Activated CD8-positive, alpha-beta memory T cell treated with anti-CD3 and anti-CD28 coated beads for 36 hours (primary cell): ENCODE measurements around the gene KIF21A. TPM values are rescaled to one million over a fixed set of nuclear protein-coding genes. Genes with fewer than 3 reads are reported as not detected.
"Not testable (repeated sequence)": the region's sequence is repeated elsewhere in the genome, so short reads cannot be mapped to it uniquely, and the experiment has no call there.

ENCODE experiments used
- CTCF ChIA-PET: fragments of 350-600 bp; sonication (Branson Sonifier 250); formaldehyde crosslinking; loops from one replicate; lab custom pipeline; 2021; ENCODE audit warnings: antibody characterized with exemption; lab: Charles Lee
- POLR2A ChIA-PET: fragments of 350-600 bp; sonication (Branson Sonifier 250); formaldehyde crosslinking; loops from one replicate; lab custom pipeline; 2021; ENCODE audit warnings: antibody characterized with exemption; lab: Charles Lee
- total RNA-seq, 2 experiments: library from RNA; stranded (reverse); gene quantifications; one replicate each; pipeline ENCODE4 v1.2.3, GENCODE V29; 2021

The KIF21A gene, protein sequence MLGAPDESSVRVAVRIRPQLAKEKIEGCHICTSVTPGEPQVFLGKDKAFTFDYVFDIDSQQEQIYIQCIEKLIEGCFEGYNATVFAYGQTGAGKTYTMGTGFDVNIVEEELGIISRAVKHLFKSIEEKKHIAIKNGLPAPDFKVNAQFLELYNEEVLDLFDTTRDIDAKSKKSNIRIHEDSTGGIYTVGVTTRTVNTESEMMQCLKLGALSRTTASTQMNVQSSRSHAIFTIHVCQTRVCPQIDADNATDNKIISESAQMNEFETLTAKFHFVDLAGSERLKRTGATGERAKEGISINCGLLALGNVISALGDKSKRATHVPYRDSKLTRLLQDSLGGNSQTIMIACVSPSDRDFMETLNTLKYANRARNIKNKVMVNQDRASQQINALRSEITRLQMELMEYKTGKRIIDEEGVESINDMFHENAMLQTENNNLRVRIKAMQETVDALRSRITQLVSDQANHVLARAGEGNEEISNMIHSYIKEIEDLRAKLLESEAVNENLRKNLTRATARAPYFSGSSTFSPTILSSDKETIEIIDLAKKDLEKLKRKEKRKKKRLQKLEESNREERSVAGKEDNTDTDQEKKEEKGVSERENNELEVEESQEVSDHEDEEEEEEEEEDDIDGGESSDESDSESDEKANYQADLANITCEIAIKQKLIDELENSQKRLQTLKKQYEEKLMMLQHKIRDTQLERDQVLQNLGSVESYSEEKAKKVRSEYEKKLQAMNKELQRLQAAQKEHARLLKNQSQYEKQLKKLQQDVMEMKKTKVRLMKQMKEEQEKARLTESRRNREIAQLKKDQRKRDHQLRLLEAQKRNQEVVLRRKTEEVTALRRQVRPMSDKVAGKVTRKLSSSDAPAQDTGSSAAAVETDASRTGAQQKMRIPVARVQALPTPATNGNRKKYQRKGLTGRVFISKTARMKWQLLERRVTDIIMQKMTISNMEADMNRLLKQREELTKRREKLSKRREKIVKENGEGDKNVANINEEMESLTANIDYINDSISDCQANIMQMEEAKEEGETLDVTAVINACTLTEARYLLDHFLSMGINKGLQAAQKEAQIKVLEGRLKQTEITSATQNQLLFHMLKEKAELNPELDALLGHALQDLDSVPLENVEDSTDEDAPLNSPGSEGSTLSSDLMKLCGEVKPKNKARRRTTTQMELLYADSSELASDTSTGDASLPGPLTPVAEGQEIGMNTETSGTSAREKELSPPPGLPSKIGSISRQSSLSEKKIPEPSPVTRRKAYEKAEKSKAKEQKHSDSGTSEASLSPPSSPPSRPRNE (N-terminal part only)
- 10 to 100 TPM; 43.2 to 48.9 TPM for total RNA-seq

DNA sequence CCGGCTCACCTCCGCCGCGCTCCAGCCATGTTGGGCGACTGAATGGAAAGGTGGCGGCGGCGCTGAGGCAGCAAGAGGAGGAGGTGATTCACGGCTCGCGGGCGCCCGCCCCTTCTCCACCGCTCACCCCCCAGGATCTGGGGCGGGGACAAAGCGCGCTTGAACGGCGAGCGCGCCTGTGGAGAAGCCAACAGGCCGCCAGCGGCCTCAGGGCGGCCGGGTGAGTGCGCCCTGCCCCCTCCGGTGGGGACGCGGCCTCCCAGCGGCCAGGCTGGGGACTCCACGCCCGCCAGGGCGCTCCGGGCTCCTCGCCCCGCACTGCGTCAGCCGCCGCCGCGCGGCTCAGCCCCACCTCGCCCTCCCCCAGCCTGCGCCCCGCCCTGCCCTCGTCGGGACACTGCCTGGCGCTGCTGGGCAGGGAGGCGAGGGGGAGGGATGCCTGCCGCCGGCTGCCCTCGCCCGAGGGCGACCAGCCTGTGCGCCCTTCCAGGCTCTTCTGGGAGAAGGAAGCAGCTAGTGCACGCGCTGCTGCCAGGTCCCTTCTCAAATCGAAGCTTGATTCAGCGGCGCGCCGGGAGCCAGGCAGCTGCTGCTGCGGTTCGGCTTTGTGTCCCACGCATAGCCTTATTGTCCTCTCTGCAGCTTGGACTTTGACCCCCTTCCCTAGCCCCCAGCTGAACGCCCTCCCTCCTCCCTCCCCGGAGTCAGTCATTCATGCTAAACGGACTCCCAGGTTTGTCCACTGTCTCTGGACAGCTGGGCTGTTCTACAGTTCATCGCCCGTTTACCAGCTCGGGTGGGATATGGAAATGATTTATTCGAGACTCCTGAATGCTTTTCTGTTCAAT, at the start of gene KIF21A:
TSS of gene KIF21A (minus strand) at position 40 of the 848 bp plus-strand sequence. CDS start 150 bp downstream, outside the sequence.
- POLR2A ChIA-PET: interaction anchor here (1.0 to 1.4 kb wide), 5 partner anchors 23 to 176 kb away, joined by 3 to 6 read pairs (median 3); partner anchors contain the start of gene ABCD2

DNA sequence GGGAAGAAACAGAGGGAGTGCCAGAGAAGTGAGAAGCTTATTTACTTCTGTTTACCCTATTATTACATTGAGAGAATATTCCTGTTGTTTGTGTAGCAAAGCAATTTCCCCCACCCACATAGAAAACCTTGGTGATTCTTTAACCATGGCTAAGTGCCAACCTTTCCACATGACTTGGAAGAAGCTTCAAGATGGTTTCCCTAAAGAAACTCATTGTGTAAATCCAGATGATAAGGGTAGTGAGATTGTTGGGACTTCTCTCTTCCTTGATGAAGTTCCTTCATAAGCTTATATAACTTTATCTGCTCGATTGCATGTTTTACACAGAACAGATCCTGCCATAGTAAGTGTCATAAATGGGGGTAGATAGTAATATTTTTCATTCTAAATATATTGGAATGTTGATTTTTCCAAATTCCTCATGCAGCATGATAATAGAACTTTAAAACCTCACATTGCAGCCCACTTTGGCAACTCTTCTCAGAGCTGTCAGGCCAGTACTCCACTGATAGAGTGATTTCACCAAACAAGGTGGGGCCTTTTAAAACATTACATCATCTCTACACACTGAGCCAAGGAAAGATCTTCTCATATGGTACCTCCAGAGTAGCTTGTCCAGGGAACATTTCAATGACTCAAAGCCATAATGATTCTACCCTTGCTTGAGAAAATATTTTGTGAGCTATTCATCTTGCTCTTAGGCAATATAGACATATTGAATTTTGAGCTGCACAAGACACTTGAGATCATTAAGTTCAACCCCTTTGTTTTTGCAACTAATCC, 47.8 kb upstream of the KIF21A start:
- POLR2A ChIA-PET: no interaction called here
- CTCF ChIA-PET: no interaction called here

More for the DNA sequence above, at the start of gene KIF21A:
- CTCF ChIA-PET: interaction anchor here (0.7 to 2.2 kb wide), 4 partner anchors 37 to 173 kb away, joined by 3 to 4 read pairs (median 4); no protein-coding TSS in a partner anchor

DNA sequence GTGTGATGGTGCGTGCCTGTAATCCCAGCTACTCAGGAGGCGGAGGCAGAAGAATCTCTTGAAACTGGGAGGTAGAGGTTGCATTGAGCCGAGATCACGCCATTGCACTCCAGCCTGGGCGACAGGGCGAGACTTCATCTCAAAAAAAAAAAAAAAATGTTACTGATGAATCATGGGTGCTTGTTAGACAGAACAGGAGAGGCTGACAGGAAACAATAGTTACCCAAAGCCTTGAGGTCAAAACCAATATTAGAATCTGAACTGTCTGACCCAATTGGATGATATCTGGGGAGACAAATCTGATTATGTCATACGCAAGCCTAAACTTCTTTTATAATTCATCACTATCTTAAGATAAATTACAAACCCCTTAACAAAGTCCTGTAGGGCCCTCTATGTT, 40.7 kb upstream of the KIF21A start:
- CTCF ChIA-PET: no interaction called here

DNA sequence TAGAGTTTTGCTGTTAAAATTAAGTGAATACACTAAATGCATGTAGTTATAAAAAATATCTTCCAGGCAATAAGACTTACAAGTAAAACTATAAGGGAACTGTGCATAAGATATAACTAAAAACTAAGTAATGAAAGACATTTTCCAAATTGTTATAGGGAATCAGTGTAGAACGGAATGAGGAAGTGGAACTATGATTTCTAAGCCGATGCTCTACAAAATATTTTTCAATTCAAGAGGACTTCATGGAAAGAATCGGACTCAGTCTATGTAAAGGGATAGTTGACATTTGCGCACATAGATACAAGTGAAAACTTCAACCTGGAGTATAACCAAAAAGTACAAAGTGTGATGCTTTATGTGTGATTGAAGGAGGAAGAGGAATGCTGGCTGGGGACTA, 40.1 kb upstream of the KIF21A start:
- ChIA-PET CTCF (no interaction called here), POLR2A (no interaction called here)

More for the DNA sequence above, 40.7 kb upstream of the KIF21A start:
- POLR2A ChIA-PET: no interaction called here

DNA sequence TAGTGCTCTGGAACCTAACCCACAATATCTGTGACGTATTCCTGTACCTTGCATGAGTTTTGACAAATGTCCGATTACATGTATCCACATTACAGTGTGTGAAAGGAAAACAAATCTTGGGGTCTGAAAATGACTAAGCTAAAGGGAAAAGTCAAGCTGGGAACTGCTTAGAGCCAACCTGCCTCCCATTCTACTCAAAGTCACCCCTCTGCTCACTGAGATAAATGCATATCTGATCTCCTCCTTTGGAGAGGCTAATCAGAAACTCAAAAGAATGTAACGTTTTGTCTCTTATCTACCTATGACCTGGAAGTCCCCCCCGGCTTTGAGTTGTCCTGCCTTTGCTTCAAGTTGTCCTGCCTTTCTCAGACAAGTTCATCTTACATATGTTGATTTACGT, 34.0 kb upstream of the KIF21A start:
- ChIA-PET POLR2A (no interaction called here), CTCF (no interaction called here)

DNA sequence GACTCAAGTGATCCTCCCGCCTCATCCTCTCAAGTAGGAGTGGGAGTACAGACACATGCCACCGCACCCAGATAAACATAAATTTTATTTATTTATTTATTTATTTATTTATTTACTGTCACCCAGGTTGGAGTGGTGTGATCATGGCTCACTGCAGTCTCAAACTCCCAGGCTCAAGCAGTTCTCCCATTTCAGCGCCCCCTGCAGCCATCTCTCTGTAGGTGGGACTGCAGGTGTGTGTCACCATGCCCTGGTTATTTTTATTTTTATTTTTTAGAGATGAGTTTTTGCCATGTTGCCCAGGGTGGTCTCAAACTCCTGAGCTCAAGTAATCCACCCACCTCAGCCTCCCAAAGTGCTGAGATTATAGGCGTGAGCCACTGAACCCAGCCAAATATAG, 33.2 kb upstream of the KIF21A start:
- ChIA-PET CTCF (no interaction called here), POLR2A (no interaction called here)

DNA sequence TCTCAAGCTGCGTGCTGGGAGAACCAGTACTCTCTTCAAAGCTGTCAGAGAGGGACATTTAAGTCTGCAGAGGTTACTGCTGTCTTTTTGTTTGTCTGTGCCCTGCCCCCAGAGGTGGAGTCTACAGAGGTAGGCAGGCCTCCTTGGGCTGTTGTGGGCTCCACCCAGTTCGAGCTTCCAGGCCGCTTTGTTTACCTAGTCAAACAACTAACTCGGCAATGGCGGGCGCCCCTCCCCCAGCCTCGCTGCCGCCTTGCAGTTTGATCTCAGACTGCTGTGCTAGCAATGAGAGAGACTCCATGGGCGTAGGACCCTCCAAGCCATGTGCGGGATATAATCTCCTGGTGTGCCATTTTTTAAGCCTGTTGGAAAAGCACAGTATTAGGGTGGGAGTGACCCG, 32.2 kb upstream of the KIF21A start:
- POLR2A ChIA-PET, CTCF ChIA-PET: not testable (repeated sequence)

DNA sequence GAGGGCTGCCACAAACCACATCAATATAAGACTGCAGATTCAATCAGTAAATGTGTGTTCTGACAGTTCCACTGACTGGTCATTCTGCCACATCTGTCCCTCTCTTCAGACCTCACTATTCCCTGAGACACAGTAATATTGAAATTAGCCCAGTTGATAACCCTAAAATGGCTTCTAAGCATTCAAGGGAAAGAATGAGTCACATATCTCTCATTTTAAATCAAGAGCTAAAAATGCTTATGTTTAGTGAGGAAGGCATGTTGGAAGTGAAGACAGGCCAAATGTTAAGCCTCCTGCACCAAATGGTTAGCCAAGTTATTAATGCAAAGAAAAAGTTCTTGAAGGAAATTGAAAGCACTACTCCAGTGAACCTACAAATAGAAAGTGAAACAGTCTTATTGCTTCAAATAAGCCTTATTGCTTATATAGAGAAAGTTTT, 24.5 kb upstream of the KIF21A start:
- CTCF ChIA-PET: no interaction called here
- POLR2A ChIA-PET: interaction anchor here (1.0 kb wide), 1 partner anchor 25 kb away, joined by 3 read pairs; the partner anchor contains the start of gene KIF21A

DNA sequence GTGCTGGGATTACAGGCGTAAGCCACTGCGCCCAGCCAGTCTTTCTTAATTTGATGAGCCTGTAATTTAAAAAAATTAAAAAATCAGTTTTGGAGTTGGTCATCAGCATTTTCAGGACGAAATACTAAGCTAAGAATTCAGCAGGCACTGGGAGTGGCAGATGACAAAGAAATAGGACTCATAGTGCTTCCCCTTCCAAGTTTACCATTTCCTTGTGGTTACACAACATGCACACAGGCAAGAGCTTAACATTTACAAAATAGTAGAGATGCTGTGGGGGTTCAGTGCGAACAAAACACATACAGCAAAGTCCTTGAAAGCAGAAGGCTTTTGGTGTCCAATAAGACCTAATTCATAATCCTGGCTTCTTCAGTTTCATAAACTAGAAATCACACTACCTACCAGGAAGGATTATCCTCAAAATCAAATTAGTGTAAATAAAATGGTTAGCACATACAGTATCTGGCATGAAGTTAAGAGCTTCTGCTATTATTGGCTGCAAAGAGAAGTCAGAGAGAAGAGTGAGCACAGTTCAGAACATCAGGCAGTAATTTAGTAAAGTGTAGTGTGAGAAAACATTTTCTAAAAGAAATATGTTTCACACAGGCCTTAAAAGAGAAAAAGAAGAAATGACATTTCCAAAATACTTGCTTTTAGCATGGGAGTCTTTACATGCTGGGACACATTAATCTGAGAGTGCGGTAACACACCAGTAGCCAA, 22.2 kb upstream of the KIF21A start:
- CTCF ChIA-PET: interaction anchor here (0.7 to 1.5 kb wide), 2 partner anchors 11 to 58 kb away, joined by 4 read pairs; no protein-coding TSS in a partner anchor
- POLR2A ChIA-PET: no interaction called here

DNA sequence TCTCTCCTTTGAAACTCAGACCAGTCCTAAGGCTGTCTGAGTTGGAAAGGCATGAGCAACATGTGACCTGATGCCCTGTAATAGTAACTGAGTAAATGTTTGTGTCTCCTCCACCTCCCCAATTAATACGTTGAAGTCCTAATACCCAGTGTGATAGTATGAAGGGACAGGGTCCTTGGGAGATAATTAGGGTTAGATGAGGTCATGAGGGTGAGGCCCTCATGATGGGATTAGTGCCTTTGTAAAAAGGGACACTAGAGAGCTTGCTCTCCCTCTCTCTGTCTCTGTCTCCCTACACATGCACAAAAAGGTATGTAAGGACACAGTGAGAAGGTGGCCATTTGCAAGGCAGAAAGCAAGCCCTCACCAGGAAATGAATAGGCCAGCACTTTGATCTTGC, 18.1 kb upstream of the KIF21A start:
- POLR2A ChIA-PET: no interaction called here
- CTCF ChIA-PET: no interaction called here

DNA sequence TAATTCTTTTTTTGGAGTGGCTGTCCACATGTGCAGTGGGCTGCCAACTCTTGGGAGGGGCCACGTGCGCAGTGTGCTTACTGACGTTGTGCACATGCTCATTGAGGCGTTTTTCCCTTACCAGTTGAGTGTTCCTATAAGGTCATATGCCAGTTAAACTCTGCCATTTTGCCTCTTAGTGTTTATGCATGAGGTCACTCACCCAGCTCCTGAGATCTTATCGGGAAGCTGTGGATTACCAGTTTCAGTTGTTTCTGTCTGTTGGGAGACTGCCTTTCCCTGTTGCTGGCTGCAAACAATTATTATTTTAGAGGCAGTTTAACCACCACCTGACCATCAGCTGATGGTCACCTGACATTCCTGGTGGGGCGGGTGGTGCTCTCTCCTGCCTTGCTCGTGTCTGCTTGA, 16.1 kb upstream of the KIF21A start:
- POLR2A ChIA-PET: no interaction called here
- CTCF ChIA-PET: no interaction called here

DNA sequence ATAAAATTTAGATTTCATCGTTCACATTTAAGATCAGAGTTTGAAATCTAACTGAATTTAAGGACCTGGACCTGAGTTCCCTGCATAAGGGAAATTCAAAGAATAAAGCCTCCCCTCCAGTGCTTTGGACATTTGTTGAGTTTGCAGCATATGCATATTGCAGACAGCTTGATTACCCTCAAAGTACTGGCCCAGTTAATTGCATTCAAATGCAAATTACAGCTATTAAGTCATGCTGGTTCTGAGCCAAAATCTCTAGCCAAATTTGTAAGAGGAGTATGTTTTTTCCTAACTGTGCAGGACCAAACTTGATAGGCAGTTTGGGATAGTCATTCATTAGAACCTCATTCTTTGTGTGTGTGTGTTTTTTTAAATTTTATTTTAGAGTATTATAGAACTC, 9.1 kb upstream of the KIF21A start:
- POLR2A ChIA-PET: no interaction called here
- CTCF ChIA-PET: no interaction called here

DNA sequence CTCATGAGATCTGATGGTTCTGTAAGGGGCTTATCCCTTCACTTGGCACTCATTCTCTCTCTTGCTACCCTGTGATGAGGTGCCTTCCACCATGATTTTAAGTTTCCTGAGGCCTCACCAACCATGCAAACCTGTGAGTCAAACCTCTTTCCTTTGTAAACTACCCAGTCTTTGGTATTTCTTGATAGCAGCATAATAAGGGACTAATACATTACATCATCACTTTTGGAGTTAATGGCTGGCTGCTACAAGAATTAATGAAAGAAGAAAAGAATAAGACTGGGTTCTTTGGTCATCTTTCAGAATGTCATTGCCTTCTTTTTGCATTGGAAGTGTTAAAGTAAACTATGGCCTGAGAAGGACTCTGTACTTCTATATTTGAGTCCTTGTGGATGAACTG, 5.1 kb upstream of the KIF21A start:
- ChIA-PET POLR2A (no interaction called here), CTCF (no interaction called here)

DNA sequence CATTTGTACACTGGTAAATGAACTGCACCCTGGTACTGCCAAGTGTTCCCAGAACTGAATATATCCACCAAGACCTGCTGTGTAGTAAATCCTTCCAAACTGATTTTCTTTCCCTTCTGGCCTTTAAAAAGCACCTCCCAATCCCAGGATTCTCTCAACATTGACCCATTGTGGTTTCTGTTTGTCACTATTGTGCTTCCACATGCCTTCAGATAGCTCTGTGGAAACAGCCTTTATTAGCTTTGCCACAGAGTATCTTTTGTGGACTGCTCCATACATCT, 949 bp upstream of the KIF21A start:
- POLR2A ChIA-PET: interaction anchor here (1.2 kb wide), 1 partner anchor 167 kb away, joined by 3 read pairs; no protein-coding TSS in a partner anchor
- CTCF ChIA-PET: interaction anchor here (0.7 to 1.0 kb wide), 2 partner anchors 37 to 79 kb away, joined by 3 read pairs; no protein-coding TSS in a partner anchor

DNA sequence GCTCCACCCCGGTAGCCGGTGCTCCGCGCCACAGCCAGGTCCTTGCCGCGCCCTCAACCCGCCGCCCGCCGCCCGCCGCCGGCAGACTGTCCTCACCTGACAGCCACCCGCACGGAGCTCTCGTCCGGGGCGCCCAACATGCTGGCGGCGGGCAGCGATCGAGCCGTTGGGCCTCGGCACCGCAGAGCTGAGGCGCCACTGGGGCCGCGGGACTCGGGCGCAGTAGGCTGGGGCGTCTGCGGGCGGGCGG, 164 bp downstream of the KIF21A start:
- POLR2A ChIA-PET: interaction anchor here (0.7 to 1.4 kb wide), 5 partner anchors 24 to 179 kb away, joined by 3 to 6 read pairs (median 4); partner anchors contain the start of gene ABCD2

DNA sequence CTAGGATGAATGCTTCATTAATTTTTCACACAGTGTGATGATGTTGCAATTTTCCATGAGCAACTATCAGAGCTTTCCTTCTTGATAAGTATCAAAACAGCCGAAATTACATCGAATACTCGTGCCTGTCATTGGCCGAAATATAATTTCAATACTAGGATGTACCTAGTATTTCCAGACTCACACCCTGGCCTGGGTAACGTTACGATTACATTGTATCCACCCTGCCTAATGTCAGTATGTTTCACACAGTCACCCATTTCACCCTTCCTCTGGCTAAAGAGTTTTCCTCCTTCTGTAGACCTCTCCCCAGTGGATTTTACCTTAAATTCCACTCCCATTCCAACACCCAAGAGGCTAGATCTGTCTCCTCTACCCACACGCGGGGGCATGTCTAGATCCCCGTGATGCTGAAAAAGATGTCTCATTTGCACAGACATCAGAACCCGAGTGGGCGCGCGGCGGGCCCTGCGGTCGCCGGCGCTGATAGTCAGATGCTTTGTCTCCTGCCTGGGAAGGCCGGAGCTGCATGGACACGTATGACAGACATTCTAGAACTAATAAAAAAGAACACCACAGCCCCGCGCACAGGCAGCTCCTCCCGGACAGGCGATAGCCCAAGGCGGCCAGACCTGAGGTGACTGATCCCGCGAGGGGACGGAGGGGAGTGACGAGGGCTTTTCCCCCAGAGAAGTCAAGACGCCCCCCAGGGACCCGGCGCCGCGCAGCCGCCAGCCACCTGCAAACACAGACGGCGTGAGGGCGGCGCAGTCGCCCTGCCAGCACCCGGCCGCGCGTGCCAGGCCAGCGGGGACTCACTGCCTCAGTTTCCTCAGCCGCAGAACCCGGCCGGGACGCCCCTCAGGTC, 723 bp downstream of the KIF21A start:
- POLR2A ChIA-PET: interaction anchor here (0.7 to 1.4 kb wide), 5 partner anchors 24 to 180 kb away, joined by 3 to 6 read pairs (median 4); partner anchors contain the start of gene ABCD2
- CTCF ChIA-PET: interaction anchor here (1.0 to 2.2 kb wide), 4 partner anchors 67 to 564 kb away, joined by 3 to 4 read pairs (median 4); no protein-coding TSS in a partner anchor

More for the DNA sequence above, 164 bp downstream of the KIF21A start:
- CTCF ChIA-PET: interaction anchor here (1.0 to 2.2 kb wide), 4 partner anchors 67 to 563 kb away, joined by 3 to 4 read pairs (median 4); no protein-coding TSS in a partner anchor
